Pons (tissue), 1 donor: Measurements from ENCODE around the gene NAIF1.
"Not testable (repeated sequence)": the region's sequence is repeated elsewhere in the genome, so short reads cannot be mapped to it uniquely, and the experiment has no call there.

ENCODE experiments used
- DNase-seq: peaks from one replicate; pipeline ENCODE4 v3.0.0-alpha.2; 2016; ENCODE audit warnings: low spot score

NAIF1 gene, protein sequence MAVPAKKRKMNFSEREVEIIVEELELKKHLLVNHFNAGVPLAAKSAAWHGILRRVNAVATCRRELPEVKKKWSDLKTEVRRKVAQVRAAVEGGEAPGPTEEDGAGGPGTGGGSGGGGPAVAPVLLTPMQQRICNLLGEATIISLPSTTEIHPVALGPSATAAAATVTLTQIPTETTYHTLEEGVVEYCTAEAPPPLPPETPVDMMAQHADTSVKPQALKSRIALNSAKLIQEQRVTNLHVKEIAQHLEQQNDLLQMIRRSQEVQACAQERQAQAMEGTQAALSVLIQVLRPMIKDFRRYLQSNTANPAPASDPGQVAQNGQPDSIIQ

GRCh38 chr9:128066713-128067644 lies at the start of gene NAIF1:
Gene NAIF1, minus strand, starts transcription at chr9:128067320. Its CDS starts 219 bp downstream, at chr9:128067101.
- peak; percentile 100 for DNase-seq

DNA sequence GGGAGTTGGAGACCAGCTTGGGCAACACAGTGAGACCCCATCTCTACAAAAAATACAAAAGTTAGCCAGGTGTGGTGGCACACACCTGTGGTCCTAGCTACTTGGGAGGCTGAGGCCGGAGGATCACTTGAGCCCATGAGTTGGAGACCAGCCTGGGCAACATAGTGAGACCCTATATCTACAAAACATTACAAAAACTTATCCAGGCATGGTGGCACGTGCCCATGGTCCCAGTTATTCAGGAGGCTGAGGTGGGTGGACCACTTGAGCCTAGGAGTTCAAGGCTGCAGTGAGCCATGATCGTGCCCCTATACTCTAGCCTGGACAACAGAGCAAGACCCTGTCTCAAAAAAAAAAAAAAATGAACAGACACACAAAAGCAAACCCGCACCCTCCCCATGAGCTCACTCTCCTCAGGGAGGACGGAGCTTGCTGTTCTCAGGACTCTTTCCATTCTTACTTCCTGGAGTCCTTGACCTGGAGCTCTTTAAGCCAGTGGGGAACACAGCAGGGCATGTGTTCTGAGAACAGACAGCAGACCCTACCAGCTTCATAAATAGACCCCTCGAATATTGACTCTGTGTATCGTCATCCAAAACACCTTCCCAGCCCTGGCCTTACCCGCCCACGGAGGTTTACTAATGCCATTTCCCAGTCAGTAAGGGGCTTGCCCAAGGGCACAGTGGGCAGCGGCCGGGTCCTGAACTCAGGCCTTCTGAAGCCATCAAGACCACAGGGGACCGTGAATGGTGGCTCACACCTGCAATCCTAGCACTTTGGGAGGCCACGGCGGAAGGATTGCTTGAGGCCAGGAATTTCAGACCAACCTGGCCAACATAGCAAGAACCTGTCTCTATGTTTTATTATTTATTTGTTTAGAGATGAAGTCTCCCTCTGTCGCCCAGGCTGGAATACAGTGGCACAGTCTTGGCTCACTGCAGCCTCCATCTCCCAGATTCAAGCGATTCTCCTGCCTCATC lies 49.3 kb upstream of the NAIF1 start:
- DNase-seq: no peak

DNA sequence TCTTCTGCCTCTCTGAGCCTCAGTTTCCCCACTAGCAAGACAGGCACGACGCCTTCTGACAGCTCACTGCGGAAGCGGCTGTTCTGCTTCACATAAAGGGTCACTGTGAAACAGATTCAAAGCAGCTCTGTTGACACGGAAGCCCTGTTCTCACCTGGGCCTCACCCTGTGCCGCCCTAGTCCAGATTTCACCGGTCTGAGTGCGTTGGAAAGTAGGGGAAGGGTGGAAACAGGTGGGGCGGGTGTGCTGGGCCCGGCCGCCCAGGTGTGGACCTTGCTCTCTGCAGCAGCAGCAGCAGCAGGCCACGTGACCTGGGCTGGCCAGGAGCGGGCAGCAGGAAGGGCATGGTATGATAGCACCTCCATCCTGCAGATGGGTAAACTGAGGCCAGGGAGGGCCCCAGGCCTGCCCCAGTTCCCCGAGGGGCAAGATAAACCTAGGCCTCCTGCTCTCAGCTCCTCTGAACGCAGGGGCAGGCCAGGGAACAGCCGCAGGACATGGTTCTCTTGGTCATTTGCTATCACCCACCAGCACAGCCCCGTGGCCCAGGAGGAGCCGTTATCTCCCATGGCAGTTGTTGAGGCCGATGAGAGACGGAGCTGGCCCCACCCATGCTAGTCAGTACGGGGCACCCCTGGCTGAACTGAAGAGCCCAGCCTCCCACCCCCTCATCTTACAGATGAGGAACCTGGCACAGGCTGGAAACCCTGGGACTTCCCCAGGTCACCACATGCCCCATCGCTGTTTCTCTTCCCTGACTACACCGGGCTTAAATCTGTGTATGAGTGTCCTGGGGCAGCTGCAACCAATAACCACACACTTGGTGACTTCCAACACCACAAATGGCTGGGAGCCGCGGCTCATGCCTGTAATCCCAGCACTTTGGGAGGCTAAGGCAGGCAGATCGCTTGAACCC lies 48.3 kb upstream of the NAIF1 start:
- DNase-seq: no peak

GRCh38 chr9:128114326-128115186 lies 47.4 kb upstream of the NAIF1 start:
- no peak for DNase-seq

GRCh38 chr9:128113526-128114325 lies 46.6 kb upstream of the NAIF1 start:
- no peak for DNase-seq

DNA sequence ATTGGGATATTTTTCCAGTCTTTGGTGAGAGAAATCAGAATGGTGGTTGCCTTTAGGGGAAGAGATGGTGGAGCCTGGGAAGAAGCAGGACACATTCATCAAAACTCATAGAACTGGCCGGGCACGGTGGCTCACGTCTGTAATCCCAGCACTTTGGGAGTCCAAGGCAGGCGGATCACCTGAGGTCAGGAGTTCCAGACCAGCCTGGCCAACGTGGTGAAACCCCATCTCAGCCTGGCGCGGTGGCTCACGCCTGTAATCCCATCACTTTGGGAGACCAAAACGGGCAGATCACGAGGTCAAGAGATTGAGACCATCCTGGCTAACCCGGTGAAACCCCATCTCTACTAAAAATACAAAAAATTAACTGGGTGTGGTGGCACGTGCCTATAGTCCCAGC lies 44.6 kb upstream of the NAIF1 start:
- DNase-seq: not testable (repeated sequence)

- no peak for DNase-seq
These were observed 42.1 kb upstream of the NAIF1 start for GRCh38 chr9:128109050-128109709.

- no peak for DNase-seq
These were observed 41.3 kb upstream of the NAIF1 start for GRCh38 chr9:128108269-128109049.

DNA sequence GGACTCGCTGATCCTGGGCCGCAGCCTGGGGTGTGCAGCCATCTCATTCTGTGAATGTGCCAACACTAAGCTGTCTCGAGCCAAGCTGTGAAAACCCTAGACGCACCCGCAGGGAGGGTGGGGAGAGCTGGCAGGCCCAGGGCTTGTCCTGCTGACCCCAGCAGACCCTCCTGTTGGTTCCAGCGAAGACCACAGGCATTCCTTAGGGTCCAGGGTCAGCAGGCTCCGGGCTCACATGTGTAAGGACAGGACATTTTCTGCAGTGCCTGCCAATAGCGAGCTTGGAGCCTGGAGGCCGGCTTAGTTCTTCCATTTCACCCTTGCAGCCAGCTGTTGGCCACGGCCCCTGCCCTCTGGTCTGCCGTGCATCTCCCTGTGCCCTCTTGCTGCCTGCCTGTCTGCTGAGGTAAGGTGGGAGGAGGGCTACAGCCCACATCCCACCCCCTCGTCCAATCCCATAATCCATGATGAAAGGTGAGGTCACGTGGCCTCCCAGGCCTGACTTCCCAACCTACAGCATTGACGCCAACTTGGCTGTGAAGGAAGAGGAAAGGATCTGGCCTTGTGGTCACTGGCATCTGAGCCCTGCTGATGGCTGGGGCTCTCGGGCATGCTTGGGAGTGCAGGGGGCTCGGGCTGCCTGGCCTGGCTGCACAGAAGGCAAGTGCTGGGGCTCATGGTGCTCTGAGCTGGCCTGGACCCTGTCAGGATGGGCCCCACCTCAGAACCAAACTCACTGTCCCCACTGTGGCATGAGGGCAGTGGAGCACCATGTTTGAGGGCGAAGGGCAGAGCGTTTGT lies 40.5 kb upstream of the NAIF1 start:
- no peak for DNase-seq

GRCh38 chr9:128106940-128107467 lies 39.9 kb upstream of the NAIF1 start:
- DNase-seq: no peak

DNA sequence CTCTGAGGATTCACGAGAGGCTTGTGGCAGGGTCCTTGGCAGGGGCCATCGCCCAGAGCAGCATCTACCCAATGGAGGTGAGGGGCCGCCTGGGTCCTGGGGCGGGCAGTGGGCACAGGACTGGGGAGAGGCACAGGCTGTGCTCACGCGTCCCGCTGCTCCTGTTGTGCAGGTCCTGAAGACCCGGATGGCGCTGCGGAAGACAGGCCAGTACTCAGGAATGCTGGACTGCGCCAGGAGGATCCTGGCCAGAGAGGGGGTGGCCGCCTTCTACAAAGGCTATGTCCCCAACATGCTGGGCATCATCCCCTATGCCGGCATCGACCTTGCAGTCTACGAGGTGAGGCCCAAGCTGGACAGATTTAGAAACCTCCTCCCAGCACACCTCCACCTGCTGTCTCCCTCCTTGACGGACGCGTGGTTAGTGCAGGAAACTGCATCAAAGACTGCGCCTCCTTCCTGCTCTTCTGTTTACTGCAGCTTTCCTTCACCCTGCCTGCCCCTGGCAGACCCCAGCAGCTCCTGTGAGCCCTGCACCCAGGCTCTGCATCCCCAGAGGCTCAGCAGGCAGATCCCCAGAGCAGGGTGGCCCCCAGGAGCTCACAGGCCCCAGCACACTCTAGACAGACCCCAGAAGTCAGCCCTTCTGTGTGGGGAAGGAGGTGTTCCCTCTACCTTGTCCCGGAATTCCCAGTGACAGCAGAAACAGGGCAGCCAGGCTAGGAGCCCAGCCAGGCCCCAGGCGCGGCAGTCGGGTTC lies 39.2 kb upstream of the NAIF1 start:
- no peak for DNase-seq

GRCh38 chr9:128105538-128106175 lies 38.5 kb upstream of the NAIF1 start:
- DNase-seq: no peak

- no peak for DNase-seq
These were observed 37.1 kb upstream of the NAIF1 start for GRCh38 chr9:128104171-128104618.

DNA sequence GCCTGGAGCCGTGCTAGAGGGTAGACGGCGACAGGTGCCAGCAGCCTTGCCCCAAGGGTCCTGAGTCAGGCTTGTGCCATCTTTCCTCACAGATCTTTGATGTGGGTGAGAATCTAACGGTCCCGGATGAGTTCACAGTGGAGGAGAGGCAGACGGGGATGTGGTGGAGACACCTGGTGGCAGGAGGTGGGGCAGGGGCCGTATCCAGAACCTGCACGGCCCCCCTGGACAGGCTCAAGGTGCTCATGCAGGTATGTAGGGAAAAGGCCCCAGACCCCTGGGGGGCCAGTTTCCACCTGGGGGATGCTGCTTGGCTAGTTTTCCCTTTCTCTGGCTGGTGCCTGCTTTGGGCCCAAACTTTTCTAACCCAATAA lies 36.5 kb upstream of the NAIF1 start:
- no peak for DNase-seq
